ENCODE data around the gene OR6M1. TPM values are rescaled to one million over a fixed set of nuclear protein-coding genes. Genes with fewer than 3 reads are reported as not detected.

The OR6M1 gene
- total RNA-seq, 1 donor from 2014 or later, result not detected

GRCh38 chr11:123765601-123766000 lies 40.5 kb downstream of the OR6M1 start:
- Mint-ChIP-seq H3K36me3 (ENCODE audit: low read depth) (peaks cover 3% of the 10 kb centered on the region), H3K4me1 (peaks cover 2% of the 10 kb centered on the region), H3K9me3 (peaks cover 11% of the 10 kb centered on the region), H3K27me3 (peaks cover 15% of the 10 kb centered on the region), H3K4me3 (no peak overlapping the region), H3K27ac (no peak overlapping the region)
- intact Hi-C loops (cut with micrococcal nuclease), result loop anchor here (10.0 kb wide), 1 partner anchor 1091 kb away; no protein-coding TSS in a partner anchor
- DNase-seq, result peak; percentile 2

DNA sequence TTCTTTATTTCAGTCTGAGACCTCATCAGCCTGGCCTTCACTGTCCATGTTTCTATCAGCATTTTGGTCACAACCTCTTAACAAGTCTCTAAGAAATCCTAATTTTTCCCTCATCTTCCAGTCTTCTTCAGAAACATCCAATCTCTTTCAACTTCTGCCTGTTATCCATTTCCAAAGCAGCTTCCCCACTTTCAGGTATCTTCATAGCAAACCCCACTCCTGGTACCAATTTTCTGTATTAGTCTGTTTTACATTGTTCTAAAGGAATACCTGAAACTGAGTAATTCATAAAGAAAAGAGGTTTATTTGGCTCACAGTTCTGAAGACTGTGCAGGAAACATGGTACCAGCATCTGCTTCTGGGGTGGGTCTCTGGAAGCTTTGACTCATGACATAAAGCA lies 43.7 kb downstream of the OR6M1 start:
- Mint-ChIP-seq H3K27ac (no peak overlapping the region), H3K27me3 (peaks cover 13% of the 10 kb centered on the region), H3K36me3 (ENCODE audit: low read depth) (peaks cover 8% of the 10 kb centered on the region), H3K9me3 (peaks cover 18% of the 10 kb centered on the region), H3K4me1 (peaks cover 9% of the 10 kb centered on the region), H3K4me3 (no peak overlapping the region)
- DNase-seq, result no peak
- intact Hi-C loops (cut with micrococcal nuclease), result loop anchor here (10.0 kb wide), 1 partner anchor 1088 kb away; no protein-coding TSS in a partner anchor

DNA sequence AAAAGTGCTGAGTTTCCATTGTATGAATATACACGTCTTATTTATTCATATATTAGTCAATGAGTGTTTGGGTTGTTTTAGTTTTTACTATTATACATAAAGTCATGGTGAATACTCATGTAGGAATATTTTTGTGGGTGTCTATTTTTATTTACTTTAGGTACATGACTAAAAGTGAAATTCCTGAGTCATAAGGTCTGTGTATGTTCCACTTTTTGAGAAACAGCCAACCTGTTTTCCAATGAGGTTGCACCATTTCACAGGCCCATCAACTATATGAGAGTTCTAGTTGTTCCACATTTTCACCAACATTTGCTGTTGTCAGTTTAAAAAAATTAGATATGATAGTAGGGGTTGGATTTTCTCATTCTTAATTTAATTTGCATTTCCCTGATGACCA lies 45.3 kb downstream of the OR6M1 start:
- Mint-ChIP-seq H3K27ac (peak overlapping the region; percentile 65), H3K9me3 (peaks cover 22% of the 10 kb centered on the region), H3K36me3 (ENCODE audit: low read depth) (peaks cover 8% of the 10 kb centered on the region), H3K4me1 (peaks cover 15% of the 10 kb centered on the region), H3K27me3 (peaks cover 6% of the 10 kb centered on the region), H3K4me3 (no peak overlapping the region)
- DNase-seq, result peak; percentile 55
- intact Hi-C loops (cut with micrococcal nuclease), result loop anchor here (10.0 kb wide), 1 partner anchor 1086 kb away; no protein-coding TSS in a partner anchor

DNA sequence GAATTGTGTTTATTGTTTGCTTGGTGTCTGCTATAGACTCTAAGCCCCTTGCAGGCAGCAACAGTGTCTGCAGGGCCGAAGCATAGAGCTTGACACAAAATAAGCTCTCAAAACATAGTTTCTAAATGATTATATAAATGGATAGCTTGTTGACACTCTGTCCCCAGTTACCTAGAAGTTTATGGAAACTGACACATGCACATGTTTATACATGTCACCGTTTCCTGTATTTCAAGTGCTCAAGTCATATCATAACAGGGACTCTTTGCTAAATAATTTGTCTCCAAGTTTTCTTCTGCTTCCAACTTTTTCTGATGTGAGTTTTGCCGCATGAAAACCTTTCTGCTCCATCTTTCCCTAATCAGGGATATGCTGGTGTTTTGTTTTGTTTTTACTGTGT lies 48.2 kb downstream of the OR6M1 start:
- Mint-ChIP-seq H3K4me1 (peaks cover 44% of the 10 kb centered on the region), H3K9me3 (peaks cover 29% of the 10 kb centered on the region), H3K36me3 (ENCODE audit: low read depth) (peaks cover 8% of the 10 kb centered on the region), H3K27me3 (peaks cover 4% of the 10 kb centered on the region), H3K4me3 (no peak overlapping the region), H3K27ac (peak overlapping the region; percentile 59)
- no peak for DNase-seq
- intact Hi-C loops (cut with micrococcal nuclease), result loop anchor here (10.0 kb wide), 1 partner anchor 307 kb away; no protein-coding TSS in a partner anchor

DNA sequence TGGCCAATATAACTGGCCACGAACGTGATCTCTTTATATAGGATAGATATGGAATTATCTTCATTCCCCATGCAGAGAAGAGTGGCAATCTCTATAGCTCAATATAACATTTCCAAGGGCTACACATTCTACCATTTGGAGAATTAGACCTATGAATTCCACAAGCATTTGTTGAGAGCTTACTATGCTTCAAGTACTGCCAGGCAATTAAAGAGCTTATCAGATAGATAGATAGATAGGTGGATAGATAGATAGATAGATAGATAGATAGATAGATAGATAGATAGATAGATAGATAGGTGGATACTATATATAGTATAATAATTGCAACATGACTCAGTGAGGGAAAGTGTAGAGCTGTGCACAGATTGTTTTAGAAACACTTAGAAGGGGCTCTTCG lies 50.3 kb downstream of the OR6M1 start:
- DNase-seq, result no peak
- peaks cover 50% of the 10 kb centered on the region for H3K4me1 Mint-ChIP-seq
- H3K4me3 Mint-ChIP-seq, result peak overlapping the region; percentile 45
- H3K9me3 Mint-ChIP-seq, result peaks cover 29% of the 10 kb centered on the region
- peaks cover 8% of the 10 kb centered on the region for H3K36me3 Mint-ChIP-seq (ENCODE audit: low read depth)
- H3K27me3 Mint-ChIP-seq, result peaks cover 10% of the 10 kb centered on the region
- intact Hi-C loops (cut with micrococcal nuclease), result loop anchor here (10.0 kb wide), 1 partner anchor 309 kb away; no protein-coding TSS in a partner anchor
- H3K27ac Mint-ChIP-seq, result peak overlapping the region; percentile 67

Other genes with a start within 250 kb of the OR6M1 start
- gene SCN3B, start 151.7 kb downstream of the OR6M1 start, total RNA-seq, result not detected in 2 replicates
- gene ZNF202, start 64.7 kb downstream of the OR6M1 start, total RNA-seq, result 22.6 and 22.9 TPM in 2 replicates
- not detected in 2 replicates for gene OR6X1, start 51.8 kb downstream of the OR6M1 start, total RNA-seq
- not detected in 2 replicates for gene TMEM225, start 79.3 kb upstream of the OR6M1 start, total RNA-seq
- not detected in 2 replicates for gene OR8D4, start 95.8 kb upstream of the OR6M1 start, total RNA-seq
- not detected in 2 replicates for gene OR4D5, start 133.3 kb upstream of the OR6M1 start, total RNA-seq
- gene OR6T1, start 137.5 kb upstream of the OR6M1 start, total RNA-seq, result not detected in 2 replicates
- gene OR10S1, start 171.4 kb upstream of the OR6M1 start, total RNA-seq, result not detected in 2 replicates
- gene OR10G6, start 188.8 kb upstream of the OR6M1 start, total RNA-seq, result not detected in 2 replicates
- gene OR10G4, start 206.6 kb upstream of the OR6M1 start, total RNA-seq, result not detected in 2 replicates
- not detected in 2 replicates for gene OR10G9, start 216.7 kb upstream of the OR6M1 start, total RNA-seq
- gene OR10G8, start 220.4 kb upstream of the OR6M1 start, total RNA-seq, result not detected in 2 replicates
- gene OR10G7, start 235.0 kb upstream of the OR6M1 start, total RNA-seq, result not detected in 2 replicates